ENCODE results near the gene TMEM151A.
"Not testable (repeated sequence)": the region's sequence is repeated elsewhere in the genome, so short reads cannot be mapped to it uniquely, and the experiment has no call there.

TMEM151A gene

DNA sequence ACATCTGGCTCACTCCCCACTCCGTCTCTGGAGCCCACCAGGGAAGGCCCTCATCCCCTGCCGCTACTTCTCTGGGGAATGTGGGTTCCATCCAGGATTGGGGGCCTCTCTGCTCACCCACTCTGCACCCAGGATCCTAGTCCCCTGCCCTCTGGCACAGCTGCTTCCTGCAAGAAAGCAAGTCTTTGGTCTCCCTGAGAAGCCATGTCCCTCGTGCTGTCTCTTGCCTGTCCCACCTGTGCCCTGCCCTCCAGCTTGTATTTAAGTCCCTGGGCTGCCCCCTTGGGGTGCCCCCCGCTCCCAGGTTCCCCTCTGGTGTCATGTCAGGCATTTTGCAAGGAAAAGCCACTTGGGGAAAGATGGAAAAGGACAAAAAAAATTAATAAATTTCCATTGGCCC lies 14.6 kb upstream of the TMEM151A start:
- not testable (repeated sequence) for DNase-seq (ENCODE audit: low spot score); H3K14ac ChIP-seq (ENCODE audit: low read length)
- WGBS, 2 donors (ENCODE audit: extremely low coverage in 2 of 2, insufficient read length in 2 of 2, insufficient replicate concordance in 1 of 2), result no CpG with 5 or more reads among the region's 4 CpGs

DNA sequence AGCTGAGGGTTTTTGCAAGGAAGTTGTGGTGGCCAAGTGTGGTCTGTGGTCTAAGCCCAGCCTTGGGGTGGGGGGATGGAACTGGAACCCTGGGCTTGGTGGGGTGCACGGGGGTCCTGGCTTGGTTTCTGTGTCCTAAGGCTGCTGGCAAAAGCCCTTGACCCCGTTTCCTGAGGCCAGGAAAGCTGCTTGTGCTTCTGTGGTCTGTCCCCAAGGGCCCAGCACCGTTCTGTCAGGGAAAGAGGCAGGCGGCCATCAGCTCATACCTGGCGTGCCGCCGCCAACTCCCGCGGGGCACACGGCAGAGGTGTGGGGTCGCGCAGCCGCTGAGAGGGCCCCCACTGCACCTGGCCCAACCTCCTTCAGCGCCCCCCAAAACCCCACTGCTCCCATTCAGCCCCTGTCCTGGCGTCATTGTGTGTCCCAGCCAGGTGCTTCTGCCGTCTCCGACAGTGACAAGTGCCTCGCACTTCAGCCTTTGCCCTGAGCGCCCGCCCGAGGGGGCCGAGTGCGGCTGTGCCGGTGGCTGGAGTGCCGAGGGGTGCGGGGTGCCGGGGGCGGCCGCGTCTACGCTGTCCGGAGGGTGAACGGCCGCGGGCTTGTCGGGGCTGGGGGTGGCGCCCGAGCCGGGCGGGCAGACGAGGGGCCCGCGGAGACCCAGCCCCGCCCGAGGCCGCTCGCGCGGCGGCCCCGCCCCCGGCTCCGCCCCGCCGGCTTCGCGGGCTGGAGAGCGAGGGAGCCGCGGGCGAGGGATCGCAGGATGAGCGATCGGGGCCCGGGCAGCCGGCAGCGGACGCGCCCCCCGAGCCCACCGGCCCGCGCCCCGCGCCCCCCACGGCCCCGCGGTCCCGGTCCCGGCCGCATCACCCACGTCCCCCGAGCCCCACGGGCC lies 14.0 kb upstream of the TMEM151A start, which contains the start of gene CNIH2:
Gene CNIH2 (plus strand): TSS at position 705 of the 892 bp plus-strand sequence. CDS start 282 bp downstream, outside the sequence.
- no peak within 1 kb of the TSS for H2BK120ac ChIP-seq (ENCODE audit: low read depth, low read length)
- peak within 1 kb of the TSS; percentile 56 for H3K14ac ChIP-seq (ENCODE audit: low read length)
- H2BK15ac ChIP-seq (ENCODE audit: low read length), result peak within 1 kb of the TSS; percentile 91
- H3K4me1 ChIP-seq (ENCODE audit: control insufficient read depth in 2 of 2, insufficient read depth in 1 of 2, low read depth in 1 of 2, low read length in 2 of 2), result peaks cover 24 to 40% of the 10 kb centered on the region in 2 donors
- peak within 1 kb of the TSS; percentile 87 for H3K18ac ChIP-seq (ENCODE audit: low read length)
- no peak within 1 kb of the TSS for H4K8ac ChIP-seq (ENCODE audit: low read depth, low read length)
- peak within 1 kb of the TSS; percentile 85 for H3K23ac ChIP-seq (ENCODE audit: low read depth, low read length, poor library complexity)
- no peak for DNase-seq (ENCODE audit: low spot score)
- peak within 1 kb of the TSS; percentile 75 to 83 for H3K4me3 ChIP-seq (ENCODE audit: low read length in 2 of 2)
- WGBS, 2 donors (ENCODE audit: extremely low coverage in 2 of 2, insufficient read length in 2 of 2, insufficient replicate concordance in 1 of 2), result no CpG with 5 or more reads among the region's 84 CpGs
- no peaks in the 10 kb centered on the region for H3K9me3 ChIP-seq (replicated peaks in 1 of 2; ENCODE audit: control insufficient read depth in 2 of 2, insufficient read depth in 1 of 2, low read depth in 1 of 2, low read length in 2 of 2)
- no peak within 1 kb of the TSS for H3K27ac ChIP-seq (replicated peaks; ENCODE audit: low read length)
- peak within 1 kb of the TSS; percentile 37 for H3K4ac ChIP-seq (ENCODE audit: low read length)
- peak within 1 kb of the TSS; percentile 90 for H2BK5ac ChIP-seq (ENCODE audit: low read length)
- H3K4me2 ChIP-seq (ENCODE audit: insufficient read depth, low read length, poor library complexity, severe bottlenecking), result peak within 1 kb of the TSS; percentile 99
- H2AK5ac ChIP-seq (ENCODE audit: low read depth, low read length), result peak within 1 kb of the TSS; percentile 90
- no peaks in the 10 kb centered on the region for H3K27me3 ChIP-seq (ENCODE audit: control insufficient read depth in 3 of 3, insufficient read depth in 3 of 3, low read depth in 1 of 3, low read length in 3 of 3)
- peaks cover 2% of the 10 kb centered on the region for H3K79me1 ChIP-seq (ENCODE audit: low read depth, low read length)
- H4K91ac ChIP-seq (ENCODE audit: low read depth, low read length, poor library complexity), result peak within 1 kb of the TSS; percentile 72
- H2BK12ac ChIP-seq (ENCODE audit: low read length), result peak within 1 kb of the TSS; percentile 22
- peak within 1 kb of the TSS; percentile 74 for H2AFZ ChIP-seq (ENCODE audit: low read length)
- H3K36me3 ChIP-seq (replicated peaks in 1 of 2; ENCODE audit: control insufficient read depth in 2 of 2, insufficient read depth in 2 of 2, low read length in 2 of 2), result peaks cover 27 to 54% of the 10 kb centered on the region in 2 donors
- peak within 1 kb of the TSS; percentile 88 for H3K9ac ChIP-seq (ENCODE audit: low read depth, low read length, poor library complexity)

More for the DNA sequence above, 14.6 kb upstream of the TMEM151A start:
- H3K18ac ChIP-seq (ENCODE audit: low read length); H2BK15ac ChIP-seq (ENCODE audit: low read length); H3K23ac ChIP-seq (ENCODE audit: low read depth, low read length, poor library complexity); H4K8ac ChIP-seq (ENCODE audit: low read depth, low read length); H3K4ac ChIP-seq (ENCODE audit: low read length); H3K27me3 ChIP-seq (ENCODE audit: control insufficient read depth in 3 of 3, insufficient read depth in 3 of 3, low read depth in 1 of 3, low read length in 3 of 3); H3K4me2 ChIP-seq (ENCODE audit: insufficient read depth, low read length, poor library complexity, severe bottlenecking); H2AK5ac ChIP-seq (ENCODE audit: low read depth, low read length); H3K9me3 ChIP-seq (replicated peaks in 1 of 2; ENCODE audit: control insufficient read depth in 2 of 2, insufficient read depth in 1 of 2, low read depth in 1 of 2, low read length in 2 of 2); H3K4me3 ChIP-seq (ENCODE audit: low read length in 2 of 2); H2BK12ac ChIP-seq (ENCODE audit: low read length); H4K91ac ChIP-seq (ENCODE audit: low read depth, low read length, poor library complexity); H2BK120ac ChIP-seq (ENCODE audit: low read depth, low read length); H3K27ac ChIP-seq (replicated peaks; ENCODE audit: low read length); H3K79me1 ChIP-seq (ENCODE audit: low read depth, low read length); H3K9ac ChIP-seq (ENCODE audit: low read depth, low read length, poor library complexity); H2AFZ ChIP-seq (ENCODE audit: low read length): not testable (repeated sequence)
- H2BK5ac ChIP-seq (ENCODE audit: low read length), result peak overlapping the region; percentile 90
- peaks cover 34 to 58% of the 10 kb centered on the region in 2 donors for H3K36me3 ChIP-seq (replicated peaks in 1 of 2; ENCODE audit: control insufficient read depth in 2 of 2, insufficient read depth in 2 of 2, low read length in 2 of 2)
- H3K4me1 ChIP-seq (ENCODE audit: control insufficient read depth in 2 of 2, insufficient read depth in 1 of 2, low read depth in 1 of 2, low read length in 2 of 2), result peaks cover 21 to 37% of the 10 kb centered on the region in 2 donors

DNA sequence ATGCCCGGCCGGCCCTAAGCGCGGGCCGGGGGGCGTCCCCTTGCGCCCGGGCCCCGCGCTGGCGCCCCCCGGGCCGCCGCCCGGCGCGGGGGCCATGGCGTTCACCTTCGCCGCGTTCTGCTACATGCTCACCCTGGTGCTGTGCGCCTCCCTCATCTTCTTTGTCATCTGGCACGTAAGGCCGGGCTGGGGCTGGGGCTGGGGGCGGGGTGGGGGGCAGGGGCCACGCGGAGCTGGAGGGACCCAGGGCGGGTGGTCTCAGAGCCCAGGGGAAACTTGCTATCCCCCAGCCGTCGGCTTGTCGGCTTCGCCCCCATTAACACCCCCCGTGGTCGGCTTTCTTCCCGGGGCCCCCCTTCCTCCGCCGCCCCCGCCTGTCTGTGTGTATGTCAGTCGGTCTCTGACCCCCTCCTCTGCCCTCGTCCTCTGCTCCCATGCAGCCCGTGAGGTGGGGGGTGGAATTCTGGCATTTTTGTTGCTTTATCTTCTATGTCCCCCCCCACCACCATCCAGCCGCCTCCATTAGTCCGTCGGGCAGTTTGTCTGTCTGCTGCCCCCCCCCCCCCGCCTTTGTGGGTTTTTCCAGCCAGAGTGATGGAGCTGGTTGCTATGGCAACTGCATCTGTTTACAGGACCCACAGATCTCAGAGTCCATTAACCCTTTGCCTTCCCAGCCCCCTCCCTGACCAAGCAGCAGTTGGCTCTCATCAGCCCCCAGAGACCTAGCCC lies 13.2 kb upstream of the TMEM151A start:
- peak overlapping the region; percentile 84 for H2AK5ac ChIP-seq (ENCODE audit: low read depth, low read length)
- no CpG with 5 or more reads among the region's 45 CpGs for WGBS, 2 donors (ENCODE audit: extremely low coverage in 2 of 2, insufficient read length in 2 of 2, insufficient replicate concordance in 1 of 2)
- no peak for DNase-seq (ENCODE audit: low spot score)

More for the DNA sequence above, 13.2 kb upstream of the TMEM151A start:
- Histone ChIP-seq H4K8ac (ENCODE audit: low read depth, low read length) (no peak overlapping the region), H3K9ac (ENCODE audit: low read depth, low read length, poor library complexity) (peak overlapping the region; percentile 77), H3K79me1 (ENCODE audit: low read depth, low read length) (peaks cover 2% of the 10 kb centered on the region), H3K4me1 (ENCODE audit: control insufficient read depth in 2 of 2, insufficient read depth in 1 of 2, low read depth in 1 of 2, low read length in 2 of 2) (peaks cover 30 to 45% of the 10 kb centered on the region in 2 donors), H3K4me2 (ENCODE audit: insufficient read depth, low read length, poor library complexity, severe bottlenecking) (peak overlapping the region; percentile 99), H3K9me3 (replicated peaks in 1 of 2; ENCODE audit: control insufficient read depth in 2 of 2, insufficient read depth in 1 of 2, low read depth in 1 of 2, low read length in 2 of 2) (no peaks in the 10 kb centered on the region), H3K27ac (replicated peaks; ENCODE audit: low read length) (no peak overlapping the region), H2BK120ac (ENCODE audit: low read depth, low read length) (no peak overlapping the region), H3K18ac (ENCODE audit: low read length) (peak overlapping the region; percentile 85), H2AFZ (ENCODE audit: low read length) (no peak overlapping the region), H3K36me3 (replicated peaks in 1 of 2; ENCODE audit: control insufficient read depth in 2 of 2, insufficient read depth in 2 of 2, low read length in 2 of 2) (peaks cover 22 to 54% of the 10 kb centered on the region in 2 donors), H3K27me3 (ENCODE audit: control insufficient read depth in 3 of 3, insufficient read depth in 3 of 3, low read depth in 1 of 3, low read length in 3 of 3) (no peaks in the 10 kb centered on the region), H3K4ac (ENCODE audit: low read length) (no peak overlapping the region), H2BK12ac (ENCODE audit: low read length) (no peak overlapping the region), H4K91ac (ENCODE audit: low read depth, low read length, poor library complexity) (peak overlapping the region; percentile 72), H3K23ac (ENCODE audit: low read depth, low read length, poor library complexity) (no peak overlapping the region), H2BK5ac (ENCODE audit: low read length) (peak overlapping the region; percentile 66), H3K4me3 (ENCODE audit: low read length in 2 of 2) (peak overlapping the region; percentile 75 to 83), H3K14ac (ENCODE audit: low read length) (no peak overlapping the region), H2BK15ac (ENCODE audit: low read length) (peak overlapping the region; percentile 91)
